Calu3 (cell line): ENCODE results near the gene METAP1D. TPM values are rescaled to one million over a fixed set of nuclear protein-coding genes. Genes with fewer than 3 reads are reported as not detected.

Experiments used
- BruUV-seq: library from RNA; stranded (reverse); fragments of 400-500 nt; replicated peaks from 2 replicates; lab custom pipeline; 2021; lab: Mats Ljungman, UMichigan
- CTCF ChIA-PET: fragments of 300-600 bp; sonication (Branson Sonifier 250); formaldehyde crosslinking; loops from one replicate; lab custom pipeline; 2022; ENCODE audit warnings: antibody characterized with exemption; lab: Charles Lee
- DNase-seq: peaks from one replicate; pipeline ENCODE4 v3.0.0; 2022
- H3K27ac Mint-ChIP-seq: one replicate; pipeline ENCODE4 v1.8.0; 2022; ENCODE audit warnings: mixed read lengths; ENCODE audit not compliant: unreplicated experiment
- H3K27me3 Mint-ChIP-seq: one replicate; pipeline ENCODE4 v1.8.0; 2022; ENCODE audit warnings: mixed read lengths; ENCODE audit not compliant: unreplicated experiment
- H3K36me3 Mint-ChIP-seq: one replicate; pipeline ENCODE4 v1.8.0; 2022; ENCODE audit warnings: mild to moderate bottlenecking, moderate library complexity, mixed read lengths; ENCODE audit not compliant: insufficient read depth, unreplicated experiment
- H3K4me1 Mint-ChIP-seq: one replicate; pipeline ENCODE4 v1.8.0; 2022; ENCODE audit warnings: mild to moderate bottlenecking, low read depth, mixed read lengths; ENCODE audit not compliant: unreplicated experiment
- H3K4me3 Mint-ChIP-seq: one replicate; pipeline ENCODE4 v1.8.0; 2022; ENCODE audit warnings: mild to moderate bottlenecking, low read depth, moderate library complexity, mixed read lengths; ENCODE audit not compliant: unreplicated experiment
- H3K9me3 Mint-ChIP-seq: one replicate; pipeline ENCODE4 v1.8.0; 2022; ENCODE audit warnings: low read depth, mixed read lengths; ENCODE audit not compliant: unreplicated experiment
- CTCF ChIP-seq: fragments of 200-600 bp; IDR thresholded peaks from one replicate; pipeline ENCODE4 v1.8.0; 2022; ENCODE audit warnings: antibody characterized with exemption; ENCODE audit not compliant: unreplicated experiment
- intact Hi-C: fragments of 100-400 bp; cut with micrococcal nuclease; formaldehyde crosslinking; loops from one replicate; pipeline ENCODE4 v1.10.0; 2022; ENCODE audit not compliant: unreplicated experiment
- total RNA-seq: library from RNA; stranded (reverse); gene quantifications from 2 replicates; pipeline ENCODE4 v1.2.3, GENCODE V29; 2022

The METAP1D gene
- total RNA-seq, 1 experiment from 2014 or later: 11.0 TPM

GRCh38 chr2:171957061-171957460, 42.7 kb upstream of the METAP1D start:
- DNase-seq: no peak
- no peaks in the 10 kb centered on the region for H3K36me3 Mint-ChIP-seq
- CTCF ChIA-PET: no interaction called here
- H3K27me3 Mint-ChIP-seq: no peaks in the 10 kb centered on the region
- no peaks in the 10 kb centered on the region for H3K9me3 Mint-ChIP-seq
- no peak overlapping the region for H3K4me3 Mint-ChIP-seq
- H3K4me1 Mint-ChIP-seq: peaks cover 8% of the 10 kb centered on the region
- H3K27ac Mint-ChIP-seq: no peak overlapping the region
- intact Hi-C loops: no loop called here
- no TSS peak for BruUV-seq
- no peak for TF ChIP-seq CTCF

- Mint-ChIP-seq H3K4me1 (peaks cover 8% of the 10 kb centered on the region), H3K4me3 (no peak overlapping the region), H3K27me3 (no peaks in the 10 kb centered on the region), H3K27ac (no peak overlapping the region), H3K9me3 (no peaks in the 10 kb centered on the region), H3K36me3 (no peaks in the 10 kb centered on the region)
- intact Hi-C loops: no loop called here
- no TSS peak for BruUV-seq
- TF ChIP-seq CTCF: no peak
- CTCF ChIA-PET: no interaction called here
- no peak for DNase-seq
Observed at GRCh38 chr2:171958475-171958874, 41.3 kb upstream of the METAP1D start.

- no peak for TF ChIP-seq CTCF
- Mint-ChIP-seq H3K9me3 (no peaks in the 10 kb centered on the region), H3K36me3 (no peaks in the 10 kb centered on the region), H3K27me3 (no peaks in the 10 kb centered on the region), H3K4me3 (no peak overlapping the region), H3K27ac (no peak overlapping the region), H3K4me1 (peaks cover 8% of the 10 kb centered on the region)
- DNase-seq: no peak
- BruUV-seq: no TSS peak
- CTCF ChIA-PET: no interaction called here
- intact Hi-C loops: no loop called here
Observed at GRCh38 chr2:171959998-171960397, 39.8 kb upstream of the METAP1D start.

GRCh38 chr2:171960570-171960969, 39.2 kb upstream of the METAP1D start:
- CTCF ChIA-PET: no interaction called here
- BruUV-seq: no TSS peak
- intact Hi-C loops: no loop called here
- no peak for DNase-seq
- no peak for TF ChIP-seq CTCF
- H3K36me3 Mint-ChIP-seq: no peaks in the 10 kb centered on the region
- H3K9me3 Mint-ChIP-seq: no peaks in the 10 kb centered on the region
- H3K4me3 Mint-ChIP-seq: no peak overlapping the region
- no peaks in the 10 kb centered on the region for H3K27me3 Mint-ChIP-seq
- H3K4me1 Mint-ChIP-seq: peaks cover 8% of the 10 kb centered on the region
- no peak overlapping the region for H3K27ac Mint-ChIP-seq
